GM19455 (cell line): ENCODE measurements around the gene NCKAP5.
"Not testable (repeated sequence)": the region's sequence is repeated elsewhere in the genome, so short reads cannot be mapped to it uniquely, and the experiment has no call there.

Experiments
- ATAC-seq: cut with Tn5 transposase; IDR thresholded peaks from one replicate; pipeline ENCODE4 v1.9.1; 2021; ENCODE audit not compliant: unreplicated experiment

The NCKAP5 gene

GRCh38 chr2:132698347-132698746 lies 869.9 kb downstream of the NCKAP5 start:
- ATAC-seq = not testable (repeated sequence)

GRCh38 chr2:132697556-132698205 lies 870.6 kb downstream of the NCKAP5 start:
- ATAC-seq = no peak

GRCh38 chr2:132692816-132693215 lies 875.4 kb downstream of the NCKAP5 start:
- ATAC-seq = no peak

GRCh38 chr2:132691556-132691955 lies 876.7 kb downstream of the NCKAP5 start:
- no peak for ATAC-seq

- no peak for ATAC-seq
These were observed 877.5 kb downstream of the NCKAP5 start for GRCh38 chr2:132690664-132691303.

GRCh38 chr2:132681766-132682165 lies 886.5 kb downstream of the NCKAP5 start:
- no peak for ATAC-seq

- ATAC-seq = no peak
These were observed 887.7 kb downstream of the NCKAP5 start for GRCh38 chr2:132680544-132680943.

- ATAC-seq = no peak
These were observed 889.8 kb downstream of the NCKAP5 start for GRCh38 chr2:132678483-132678882.

- ATAC-seq = no peak
These were observed 890.6 kb downstream of the NCKAP5 start for GRCh38 chr2:132677661-132678060.

GRCh38 chr2:132676999-132677398 lies 891.3 kb downstream of the NCKAP5 start:
- ATAC-seq = no peak

- ATAC-seq = no peak
These were observed 897.0 kb downstream of the NCKAP5 start for GRCh38 chr2:132671151-132671835.

GRCh38 chr2:132670496-132671150 lies 897.6 kb downstream of the NCKAP5 start:
- no peak for ATAC-seq

- no peak for ATAC-seq
These were observed 898.3 kb downstream of the NCKAP5 start, which contains the start of gene LYPD1 for GRCh38 chr2:132669908-132670495. Gene LYPD1, minus strand, starts transcription at chr2:132670205. Its CDS starts 273 bp downstream, at chr2:132669932.

- no peak for ATAC-seq
These were observed 899.0 kb downstream of the NCKAP5 start for GRCh38 chr2:132668987-132669907.

GRCh38 chr2:132668189-132668823 lies 900.0 kb downstream of the NCKAP5 start:
- ATAC-seq = no peak

GRCh38 chr2:132667706-132668105 lies 900.6 kb downstream of the NCKAP5 start:
- ATAC-seq = no peak

GRCh38 chr2:132665401-132666140 lies 902.7 kb downstream of the NCKAP5 start:
- no peak for ATAC-seq

GRCh38 chr2:132664096-132664495 lies 904.2 kb downstream of the NCKAP5 start:
- ATAC-seq = no peak

GRCh38 chr2:132662732-132663131 lies 905.5 kb downstream of the NCKAP5 start:
- no peak for ATAC-seq
